Panc1 (cell line): Measurements from ENCODE around the gene GPRC5C. TPM values are rescaled to one million over a fixed set of nuclear protein-coding genes. Genes with fewer than 3 reads are reported as not detected.
A peak's percentile ranks its signal among the peaks of the same experiment; 100 is the strongest.

ENCODE experiments used
- ATAC-seq: fragments of 200-7000 bp; cut with Tn5 transposase; 2 replicates; pipeline ENCODE4 v1.9.1; 2020; ENCODE audit warnings: mild to moderate bottlenecking, moderate library complexity
- BruUV-seq: library from RNA; stranded (reverse); fragments of 400-500 nt; replicated peaks from 2 replicates; lab custom pipeline; 2021; lab: Mats Ljungman, UMichigan
- CTCF ChIA-PET: fragments of 300-600 bp; sonication (Branson Sonifier 250); formaldehyde crosslinking; loops from one replicate; lab custom pipeline; 2022; ENCODE audit warnings: antibody characterized with exemption; lab: Charles Lee
- POLR2A ChIA-PET: fragments of 300-600 bp; sonication (Branson Sonifier 250); formaldehyde crosslinking; loops from one replicate; lab custom pipeline; 2022; ENCODE audit warnings: antibody characterized with exemption; lab: Charles Lee
- DNase-seq: peaks from one replicate; pipeline ENCODE4 v3.0.0-alpha.2; 2010; ENCODE audit warnings: low read depth, low spot score
- H3K27ac ChIP-seq: 2 replicates; pipeline ENCODE4 v1.5.1; 2011; ENCODE audit warnings: mild to moderate bottlenecking, low read length, inconsistent platforms
- H3K27me3 ChIP-seq: fragments of 200-500 bp; sonication (Bioruptor generic); 2 replicates; pipeline ENCODE4 v1.6.0; 2014; ENCODE audit warnings: low read length, inconsistent platforms; ENCODE audit not compliant: control insufficient read depth, insufficient read depth
- H3K36me3 ChIP-seq: fragments of 200-500 bp; sonication (Bioruptor generic); 2 replicates; pipeline ENCODE4 v1.5.1; 2014; ENCODE audit warnings: inconsistent platforms, mild to moderate bottlenecking, low read length, moderate library complexity; ENCODE audit not compliant: control insufficient read depth, insufficient read depth
- H3K4me1 ChIP-seq: 2 replicates; pipeline ENCODE4 v1.5.1; 2011; ENCODE audit warnings: inconsistent platforms, mild to moderate bottlenecking, low read length, moderate library complexity; ENCODE audit not compliant: control insufficient read depth, insufficient read depth
- H3K4me3 ChIP-seq, 2 experiments: 2 replicates each; pipeline ENCODE4 v1.5.1; 2011 to 2012; ENCODE audit warnings: low read depth in 2 of 2, low read length in 2 of 2, mild to moderate bottlenecking in 2 of 2, inconsistent platforms in 1 of 2, moderate library complexity in 1 of 2
- H3K9me3 ChIP-seq: fragments of 200-500 bp; sonication (Bioruptor generic); 2 replicates; pipeline ENCODE4 v1.5.1; 2014; ENCODE audit warnings: low read depth, mild to moderate bottlenecking, inconsistent platforms, low read length, moderate library complexity; ENCODE audit not compliant: control insufficient read depth, insufficient read depth
- CTCF ChIP-seq: fragments of 450-650 bp; IDR thresholded peaks from 2 replicates; pipeline ENCODE4 v1.5.1; 2017; ENCODE audit warnings: mild to moderate bottlenecking
- POLR2AphosphoS5 ChIP-seq: IDR thresholded peaks from 2 replicates; pipeline ENCODE4 v1.6.1; 2012; ENCODE audit warnings: mild to moderate bottlenecking, low read depth, low read length, moderate library complexity
- REST ChIP-seq, 2 experiments: IDR thresholded peaks; 2 replicates each; pipeline ENCODE4 v1.6.1; 2011 to 2012; ENCODE audit warnings: low read depth in 2 of 2, control low read depth in 1 of 2, low read length in 1 of 2, mild to moderate bottlenecking in 1 of 2, moderate library complexity in 1 of 2; ENCODE audit not compliant: insufficient read depth in 1 of 2
- SIN3A ChIP-seq: IDR thresholded peaks from 2 replicates; pipeline ENCODE4 v1.6.1; 2012; ENCODE audit warnings: low read depth, mild to moderate bottlenecking, low read length, moderate library complexity, borderline replicate concordance; ENCODE audit not compliant: insufficient read depth
- TCF7L2 ChIP-seq: IDR thresholded peaks from 2 replicates; pipeline ENCODE4 v1.6.1; 2011; ENCODE audit warnings: mild to moderate bottlenecking, low read depth, low read length, inconsistent platforms
- in situ Hi-C: cut with HindIII; loops from 2 replicates; pipeline ENCODE4 v1.10.0; 2016; ENCODE audit warnings: low sequenced_read_pairs, low pct_unique_long_range_greater_than_20kb
- intact Hi-C: fragments of 100-400 bp; cut with micrococcal nuclease; formaldehyde crosslinking; loops from one replicate; pipeline ENCODE4 v1.10.0; 2022; ENCODE audit not compliant: unreplicated experiment
- total RNA-seq: library from RNA; stranded (reverse); gene quantifications from one replicate; pipeline ENCODE4 v1.2.1, GENCODE V29; 2021; ENCODE audit not compliant: unreplicated experiment

GPRC5C gene
- total RNA-seq, 1 experiment from 2014 or later: 57.1 TPM

DNA sequence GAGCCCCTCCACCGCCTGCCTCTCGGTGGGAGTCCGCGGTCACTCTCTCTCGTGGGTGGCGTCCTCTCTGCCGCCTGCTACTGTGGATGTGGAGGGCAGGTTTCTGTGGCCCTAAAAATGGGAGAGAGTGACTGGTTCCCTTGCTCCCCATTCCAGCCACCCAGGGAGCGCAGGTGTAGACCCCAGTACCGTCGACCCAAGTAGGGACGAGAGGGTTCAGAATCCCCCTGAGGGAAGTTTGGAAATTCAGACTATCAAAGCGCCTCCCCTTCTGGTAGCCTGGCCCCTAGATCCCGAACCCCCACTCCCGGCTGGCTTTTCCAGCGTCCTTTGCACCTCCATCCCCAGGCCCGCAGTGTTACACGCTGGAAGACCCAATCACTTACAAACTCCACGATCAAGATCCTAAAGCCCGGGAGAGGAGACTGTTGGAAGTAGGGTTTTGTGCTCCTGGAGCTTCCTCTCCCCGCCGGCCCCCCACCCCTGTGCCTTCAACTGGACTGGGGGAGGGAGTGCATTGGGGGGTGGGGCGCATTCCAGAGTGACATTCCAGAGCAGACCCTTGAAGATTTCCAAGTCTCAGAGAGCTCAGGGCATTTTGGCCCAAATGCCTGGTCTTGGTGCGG is 991 bp downstream of the GPRC5C start:
- POLR2A ChIA-PET: interaction anchor here (0.6 kb wide), 1 partner anchor 21 kb away, joined by 3 read pairs; no protein-coding TSS in a partner anchor
- Histone ChIP-seq H3K27ac (peak overlapping the region; percentile 58; the same call in 1 of the 2 replicates), H3K4me1 (peaks cover 46% of the 10 kb centered on the region), H3K4me3 (peak overlapping the region; percentile 54 to 73), H3K36me3 (no peaks in the 10 kb centered on the region; the same call in 1 of the 2 replicates), H3K27me3 (no peaks in the 10 kb centered on the region), H3K9me3 (no peaks in the 10 kb centered on the region; the same call in 1 of the 2 replicates)
- intact Hi-C loops (no loop called here), in situ Hi-C loops (no loop called here)
- TF ChIP-seq CTCF (no peak), POLR2AphosphoS5 (no peak), TCF7L2 (no peak), SIN3A (no peak), REST (IDR thresholded peaks at IDR 0.05; ENCODE audit: insufficient read depth in 1 of 2, low read depth in 2 of 2, low read length in 1 of 2) (no peak)
- ATAC-seq (no peak), DNase-seq (no peak)
- CTCF ChIA-PET: no interaction called here
- BruUV-seq: no TSS peak

GRCh38 chr17:74433421-74434121 is 1.7 kb downstream of the GPRC5C start:
- in situ Hi-C loops: no loop called here
- H3K4me3 ChIP-seq: peak overlapping the region; percentile 12 to 15; a peak in 3 of 4 replicates
- POLR2A ChIA-PET: interaction anchor here (0.6 kb wide), 1 partner anchor 20 kb away, joined by 3 read pairs; no protein-coding TSS in a partner anchor
- CTCF ChIA-PET: interaction anchor here (0.8 kb wide), 1 partner anchor 15 kb away, joined by 3 read pairs; no protein-coding TSS in a partner anchor
- no peaks in the 10 kb centered on the region; the same call in 1 of the 2 replicates for H3K36me3 ChIP-seq
- DNase-seq (no peak), ATAC-seq (peak; percentile 22)
- no peak overlapping the region for H3K27ac ChIP-seq
- no peaks in the 10 kb centered on the region; the same call in 1 of the 2 replicates for H3K9me3 ChIP-seq
- no peak for TF ChIP-seq TCF7L2
- TF ChIP-seq REST (IDR thresholded peaks at IDR 0.05; ENCODE audit: insufficient read depth in 1 of 2, low read depth in 2 of 2, low read length in 1 of 2): no peak
- TF ChIP-seq CTCF: no peak
- TF ChIP-seq POLR2AphosphoS5: no peak
- no peak for TF ChIP-seq SIN3A
- H3K27me3 ChIP-seq: no peaks in the 10 kb centered on the region
- peaks cover 39% of the 10 kb centered on the region for H3K4me1 ChIP-seq
- intact Hi-C loops: no loop called here
- BruUV-seq: no TSS peak
